ENCODE results near the gene ERICH3.

ERICH3 gene

DNA sequence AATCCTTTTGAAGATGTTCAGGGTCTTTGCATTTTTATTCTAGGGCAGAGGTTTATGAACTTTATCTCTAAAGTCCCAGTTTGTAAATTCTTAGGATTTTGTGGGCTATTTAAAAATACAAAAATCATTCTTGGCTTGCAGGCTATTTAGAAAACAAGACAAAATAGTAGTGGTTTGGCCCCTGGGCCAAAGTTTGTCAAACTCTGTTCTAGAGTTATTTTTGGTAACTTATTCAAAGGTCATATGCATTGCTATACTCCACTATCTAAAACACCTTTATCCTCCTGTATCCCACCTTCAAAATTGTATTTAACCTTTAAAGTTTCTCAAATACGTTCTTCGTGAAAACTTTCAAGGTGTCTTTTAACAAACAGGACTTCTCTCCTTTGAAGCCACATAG is 85.7 kb downstream of the ERICH3 start:
- no peak for DNase-seq (ENCODE audit: low spot score)

DNA sequence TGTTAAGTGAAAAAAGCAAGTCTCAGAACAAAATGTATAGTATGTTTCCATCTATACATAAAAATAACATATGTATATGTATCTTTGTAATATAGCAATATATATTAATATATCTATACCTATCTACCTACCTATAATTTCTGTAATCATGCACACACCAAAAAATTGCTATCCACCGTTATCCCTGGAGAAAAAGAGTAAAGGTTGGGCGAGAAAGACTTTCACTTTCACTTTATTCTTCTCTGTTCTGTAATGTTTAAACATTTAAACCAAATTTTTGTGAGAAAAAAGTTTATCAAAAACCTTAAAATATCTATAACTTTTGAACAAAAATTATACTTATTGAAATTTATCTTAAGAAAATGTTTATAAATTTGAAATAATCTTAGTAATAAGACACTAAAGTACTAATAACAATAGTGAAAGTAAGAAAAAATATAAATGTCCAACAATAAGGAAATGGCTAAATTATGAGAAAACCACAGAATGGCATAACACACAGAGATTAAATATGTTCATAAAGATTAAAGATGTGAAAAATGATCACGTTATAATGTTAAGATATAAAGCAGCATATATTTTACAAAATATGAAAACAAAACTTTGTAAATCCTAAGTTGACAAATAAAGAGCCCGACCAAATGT is 87.2 kb downstream of the ERICH3 start:
- no peak for DNase-seq (ENCODE audit: low spot score)

DNA sequence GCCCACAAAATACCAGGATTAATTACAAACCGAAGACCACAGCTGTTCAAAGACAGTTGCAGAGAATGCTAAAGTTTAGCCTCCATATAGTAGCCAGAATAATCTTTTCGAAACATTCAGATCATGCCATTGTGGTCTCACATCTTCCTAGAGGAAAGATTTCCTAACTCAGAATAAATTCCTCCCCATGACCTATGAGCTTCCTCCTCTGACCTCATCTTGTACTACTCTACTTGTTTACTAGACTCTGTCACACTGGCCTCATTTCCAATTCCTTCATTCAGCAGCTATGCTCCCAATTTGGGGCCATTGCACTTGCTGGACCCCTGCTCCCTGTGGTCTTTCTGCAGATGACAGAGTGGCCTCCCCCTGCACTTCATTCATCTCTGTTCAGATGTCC is 89.4 kb downstream of the ERICH3 start:
- no peak for DNase-seq (ENCODE audit: low spot score)

DNA sequence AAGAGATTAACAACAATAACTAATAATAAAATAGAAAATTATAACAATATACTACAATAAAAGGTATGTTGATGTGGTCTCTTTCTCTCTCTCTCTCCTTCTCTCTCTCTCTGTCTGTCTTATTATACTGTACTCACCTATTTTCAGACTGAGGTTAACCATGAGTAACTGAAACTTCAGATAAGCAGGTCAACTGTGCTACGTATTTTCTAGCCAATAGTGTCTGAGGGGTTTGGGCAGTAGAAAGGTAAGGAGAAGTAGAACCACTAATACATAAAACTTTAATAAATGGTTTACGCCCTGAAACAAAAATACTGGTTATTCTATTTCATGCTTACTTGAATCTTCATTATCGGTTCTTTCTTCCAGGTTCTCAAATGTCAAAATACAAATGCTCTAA is 90.2 kb downstream of the ERICH3 start:
- DNase-seq (ENCODE audit: low spot score), result no peak

DNA sequence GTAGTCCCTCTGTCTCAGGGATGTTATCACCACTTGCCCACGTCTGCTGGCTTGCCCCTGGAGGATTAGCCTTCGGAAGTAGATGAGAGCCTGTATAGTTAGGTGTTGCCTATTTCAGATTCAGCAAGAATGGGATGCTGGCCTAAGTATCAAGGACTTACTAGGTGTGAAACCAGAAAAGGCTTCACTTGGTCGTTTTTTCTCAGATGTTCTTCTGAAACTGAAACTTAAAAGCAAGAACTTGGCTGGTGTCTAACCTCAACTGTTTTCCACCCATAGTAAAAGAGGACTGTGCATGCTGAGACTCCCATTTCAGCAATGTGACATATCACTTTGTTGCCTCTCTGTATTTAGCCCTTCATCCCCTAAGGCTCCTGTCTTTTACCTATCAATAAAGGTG is 94.2 kb downstream of the ERICH3 start:
- DNase-seq (ENCODE audit: low spot score), result no peak

DNA sequence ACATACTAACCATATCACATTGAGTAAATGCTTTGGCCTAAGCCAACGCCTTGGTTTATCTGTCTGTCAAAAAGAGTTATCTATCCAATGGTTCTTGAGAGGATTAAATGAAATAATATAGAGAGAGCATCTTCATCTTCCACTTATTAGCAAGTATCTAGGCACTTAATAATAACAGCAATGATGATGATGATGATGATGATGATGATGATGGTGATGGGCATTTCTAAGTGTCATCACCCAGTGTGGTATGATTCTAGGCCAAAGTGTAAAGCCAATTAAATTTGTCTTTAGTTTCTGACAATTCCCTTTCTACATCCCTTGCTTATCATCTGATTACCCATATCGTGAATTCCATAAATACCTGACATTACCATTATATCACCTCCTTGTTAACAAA is 95.5 kb downstream of the ERICH3 start:
- no peak for DNase-seq (ENCODE audit: low spot score)

DNA sequence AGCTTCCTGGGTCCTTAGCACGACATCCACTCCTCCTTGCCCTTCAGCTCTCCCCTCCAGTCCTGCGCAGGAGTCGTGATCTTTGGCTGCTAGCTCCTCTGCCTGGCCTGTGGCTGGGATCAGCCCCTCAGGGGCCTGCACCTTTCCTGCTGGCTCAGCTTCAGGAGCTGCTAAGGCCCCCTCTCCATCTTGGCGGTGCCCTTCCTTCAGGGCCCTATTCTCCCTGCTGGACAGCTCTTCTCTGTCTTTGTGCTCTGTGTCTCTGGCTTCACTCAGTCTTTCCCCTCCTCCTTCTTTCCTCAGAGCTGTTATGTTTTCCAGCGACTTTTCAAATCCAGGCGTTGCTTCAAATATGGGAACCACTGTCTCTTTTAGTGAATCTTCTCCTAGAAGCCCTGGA is 101.7 kb downstream of the ERICH3 start:
- DNase-seq (ENCODE audit: low spot score), result no peak

DNA sequence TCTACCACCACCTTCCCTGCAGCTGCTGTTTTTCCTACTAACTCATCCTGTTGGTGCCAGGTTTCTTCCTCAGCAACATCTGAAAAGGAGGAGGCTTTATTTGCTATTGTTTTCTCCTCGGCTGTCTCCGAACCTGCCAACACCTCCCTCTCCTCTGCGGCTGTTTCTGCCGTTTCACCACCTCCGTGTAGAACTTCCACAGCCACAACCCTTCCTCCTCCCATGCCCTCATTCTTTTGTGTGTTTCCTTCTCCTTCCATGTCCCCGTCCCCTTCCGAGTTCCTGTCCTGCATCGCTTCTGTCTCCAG is 102.1 kb downstream of the ERICH3 start:
- no peak for DNase-seq (ENCODE audit: low spot score)

DNA sequence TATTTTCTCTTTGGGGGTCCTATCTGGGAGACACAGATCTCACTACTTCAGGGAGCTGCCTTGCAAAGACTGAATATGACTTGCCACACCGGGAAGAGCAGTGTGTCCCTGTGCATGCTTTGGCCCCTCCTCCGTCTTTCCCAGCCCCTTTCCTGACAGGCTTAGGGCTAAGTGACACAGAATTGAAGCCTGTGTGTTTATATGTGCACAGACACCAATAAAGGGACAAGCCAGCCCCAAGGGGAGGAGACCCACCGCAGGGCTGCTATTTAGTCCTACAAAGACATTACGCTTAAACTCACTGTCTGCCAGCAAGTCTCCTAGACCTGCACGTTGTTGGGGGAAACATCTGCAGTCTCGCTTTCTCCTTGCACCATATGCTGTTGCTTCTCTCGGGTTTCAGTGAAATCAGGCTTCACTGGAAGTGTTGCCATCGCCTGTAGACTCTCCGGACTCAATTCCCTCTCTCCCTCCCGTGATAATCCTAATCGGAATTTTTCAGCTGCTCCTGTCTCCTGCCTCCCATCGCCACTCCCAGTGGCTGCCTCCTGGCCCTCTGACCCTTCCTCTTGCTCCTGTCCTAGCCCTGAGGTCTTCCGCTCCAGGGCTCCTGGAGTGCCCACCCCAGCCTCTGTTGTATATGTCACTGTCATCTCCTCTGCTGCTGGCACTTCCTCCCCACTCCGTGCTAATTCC is 102.6 kb downstream of the ERICH3 start:
- no peak for DNase-seq (ENCODE audit: low spot score)

DNA sequence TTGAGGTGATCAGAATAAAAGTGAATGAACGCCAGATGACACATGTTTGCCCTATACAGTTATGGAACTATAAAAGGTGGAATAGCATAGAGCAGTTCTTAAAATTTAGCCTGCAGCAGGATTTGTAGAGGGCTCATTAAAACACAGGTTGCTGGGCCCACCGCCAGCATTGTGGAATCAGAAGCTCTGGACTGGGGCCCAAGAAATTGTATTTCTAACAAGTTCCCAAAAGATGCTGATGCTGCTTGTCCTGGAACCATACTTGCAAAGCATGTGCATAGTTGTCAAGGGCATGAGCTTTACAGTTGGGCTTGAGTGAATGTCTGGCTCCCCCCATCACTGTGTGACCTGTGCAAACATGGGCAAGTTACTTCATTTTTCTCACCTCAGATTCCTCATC is 123.7 kb downstream of the ERICH3 start:
- no peak for DNase-seq (ENCODE audit: low spot score)

DNA sequence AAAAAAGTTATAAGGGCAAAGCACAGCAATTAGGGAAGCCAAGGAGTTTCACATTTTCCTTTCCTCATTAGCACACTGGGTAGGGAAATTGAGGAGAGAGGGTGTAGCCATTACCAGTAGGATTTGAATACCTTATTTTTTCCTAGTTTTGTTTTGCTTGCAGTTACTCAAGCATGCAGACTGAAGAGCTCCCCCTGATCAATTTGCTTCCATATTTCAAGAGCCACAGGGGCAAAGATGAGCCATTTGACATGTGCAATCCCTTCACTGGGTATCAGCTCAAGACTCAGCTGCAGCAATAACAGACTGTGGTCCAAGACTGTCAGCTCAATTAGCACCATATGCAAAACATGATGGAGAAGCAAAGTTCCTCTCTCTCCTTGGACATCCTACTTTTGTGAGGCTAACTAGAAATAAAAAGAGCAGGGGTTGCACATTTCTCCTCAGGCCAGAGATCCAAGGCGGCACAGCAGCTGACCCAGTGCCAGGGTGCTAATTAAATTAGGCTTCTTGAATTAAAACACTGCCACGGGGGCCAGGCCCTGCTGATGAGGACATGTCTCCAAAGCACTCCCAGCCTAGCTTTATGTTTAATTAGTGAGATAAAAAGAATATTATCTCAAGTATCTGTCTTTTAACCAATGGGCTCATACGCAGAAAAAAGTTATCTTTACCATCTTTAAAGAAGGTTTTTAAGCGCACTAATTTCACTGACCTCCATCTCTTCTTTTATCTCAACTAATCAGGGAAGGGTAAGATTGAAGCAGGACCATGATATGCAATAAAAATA is 124.4 kb downstream of the ERICH3 start:
- DNase-seq (ENCODE audit: low spot score), result no peak

DNA sequence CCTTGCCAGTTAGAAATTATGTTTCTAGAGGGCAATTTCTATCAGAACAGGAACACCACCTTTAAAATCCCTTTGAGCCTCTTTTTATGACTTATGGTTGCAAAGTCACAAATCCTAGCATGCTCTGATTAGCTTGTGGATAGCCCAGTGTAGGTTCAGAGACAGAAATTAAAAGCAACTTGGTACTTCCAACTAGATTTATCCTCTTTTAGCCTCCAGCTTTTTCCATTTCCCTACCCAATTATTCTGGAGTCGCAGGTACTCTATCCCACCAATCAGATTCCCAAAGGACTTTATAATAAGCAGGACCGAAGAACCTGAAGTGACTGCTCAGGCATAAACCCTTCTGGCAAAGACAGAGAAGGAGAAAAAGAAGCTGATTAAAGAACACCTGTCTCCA is 127.8 kb downstream of the ERICH3 start:
- no peak for DNase-seq (ENCODE audit: low spot score)

DNA sequence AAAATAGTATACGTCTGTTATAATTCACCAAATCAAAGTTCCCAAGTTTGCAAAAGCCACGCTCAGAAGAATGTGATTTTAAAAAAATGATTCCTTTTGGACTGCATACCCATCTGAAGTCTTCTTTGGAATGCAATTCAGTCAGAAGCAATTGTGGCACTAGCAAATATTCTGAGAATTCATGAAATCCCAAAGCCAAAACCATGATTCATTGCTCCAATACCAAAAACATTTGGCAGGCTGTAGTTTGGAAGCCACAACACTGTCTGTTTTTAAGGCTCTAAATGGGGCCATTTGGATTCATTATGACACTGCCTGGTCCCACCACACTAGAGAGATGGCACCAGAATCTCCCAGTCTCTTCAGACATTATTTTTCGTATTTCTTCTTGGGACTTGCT is 139.4 kb downstream of the ERICH3 start:
- DNase-seq (ENCODE audit: low spot score), result no peak

DNA sequence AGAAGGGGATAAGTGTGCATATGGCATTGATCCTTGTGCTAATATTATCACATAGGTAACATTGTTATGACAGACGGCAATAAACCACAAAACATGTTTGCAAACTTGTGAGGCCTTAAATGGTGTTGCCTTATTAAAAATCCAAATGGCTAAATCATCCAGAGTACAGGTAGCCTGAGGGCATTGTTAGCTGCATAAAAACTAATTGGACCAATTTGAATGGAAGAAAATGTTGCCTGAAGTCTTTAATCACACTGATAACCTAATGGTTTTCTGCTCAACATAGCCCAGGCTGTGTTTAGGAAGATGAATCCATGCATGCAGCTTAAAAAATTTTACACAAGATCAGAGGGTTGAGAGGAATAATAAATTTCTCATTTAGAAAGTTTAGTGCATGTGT is 141.8 kb downstream of the ERICH3 start:
- DNase-seq (ENCODE audit: low spot score), result no peak

DNA sequence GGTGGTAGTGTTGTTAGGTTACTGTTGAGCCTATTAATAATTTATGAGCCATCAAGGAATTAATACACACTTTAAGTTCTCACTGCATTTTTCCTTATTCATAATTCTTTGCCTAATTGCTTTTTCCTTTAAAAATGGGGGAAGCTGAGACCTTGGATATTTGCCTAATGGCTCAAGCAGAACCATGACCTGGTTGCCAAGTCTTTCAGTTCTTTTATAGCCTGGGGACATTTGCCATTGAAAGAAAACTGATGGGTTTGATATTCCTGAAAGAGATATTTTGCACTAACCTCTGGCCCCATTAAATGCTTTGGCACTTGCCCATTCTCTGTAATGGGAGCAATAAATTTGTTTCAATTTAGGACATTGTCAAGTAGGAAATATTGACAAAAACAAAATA is 142.7 kb downstream of the ERICH3 start:
- DNase-seq (ENCODE audit: low spot score), result no peak

DNA sequence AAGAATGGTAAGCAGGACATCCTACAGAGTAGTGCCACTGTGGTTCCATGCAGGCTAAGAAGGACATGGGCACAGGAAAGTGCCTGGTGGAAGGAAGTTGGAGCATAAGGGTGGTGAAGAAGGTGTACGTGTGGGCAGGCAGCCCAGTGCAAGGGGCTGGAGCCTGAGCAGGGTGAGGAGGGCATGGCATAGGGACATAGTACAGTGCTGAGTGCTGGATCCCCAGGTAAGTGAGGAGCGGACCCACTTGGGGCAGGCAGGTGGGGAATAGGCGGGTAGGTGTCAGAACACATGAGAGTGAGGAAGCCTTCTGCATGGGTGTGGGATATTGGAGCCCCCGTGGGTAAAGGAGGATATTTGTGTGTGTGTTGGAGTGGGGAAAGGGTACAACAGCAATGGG is 145.5 kb downstream of the ERICH3 start:
- no peak for DNase-seq (ENCODE audit: low spot score)

DNA sequence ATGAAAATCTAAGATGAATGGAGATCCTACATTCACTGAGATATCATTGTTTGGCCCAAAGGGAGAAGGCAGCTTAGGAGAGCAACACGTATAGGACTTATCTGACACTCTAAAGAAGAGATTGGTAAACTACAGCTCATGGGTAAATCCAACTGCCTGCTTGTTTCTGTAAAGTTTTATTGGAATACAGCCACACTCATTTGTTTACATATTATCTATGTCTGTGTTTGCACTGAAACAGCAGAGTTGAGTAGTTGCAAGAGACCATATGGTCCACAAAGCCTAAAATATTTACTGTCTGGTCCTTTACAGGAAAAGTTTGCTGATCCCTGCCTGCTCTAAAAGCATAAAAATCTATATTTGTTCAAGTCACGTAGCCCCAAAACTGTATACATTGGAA is 146.9 kb downstream of the ERICH3 start:
- no peak for DNase-seq (ENCODE audit: low spot score)

DNA sequence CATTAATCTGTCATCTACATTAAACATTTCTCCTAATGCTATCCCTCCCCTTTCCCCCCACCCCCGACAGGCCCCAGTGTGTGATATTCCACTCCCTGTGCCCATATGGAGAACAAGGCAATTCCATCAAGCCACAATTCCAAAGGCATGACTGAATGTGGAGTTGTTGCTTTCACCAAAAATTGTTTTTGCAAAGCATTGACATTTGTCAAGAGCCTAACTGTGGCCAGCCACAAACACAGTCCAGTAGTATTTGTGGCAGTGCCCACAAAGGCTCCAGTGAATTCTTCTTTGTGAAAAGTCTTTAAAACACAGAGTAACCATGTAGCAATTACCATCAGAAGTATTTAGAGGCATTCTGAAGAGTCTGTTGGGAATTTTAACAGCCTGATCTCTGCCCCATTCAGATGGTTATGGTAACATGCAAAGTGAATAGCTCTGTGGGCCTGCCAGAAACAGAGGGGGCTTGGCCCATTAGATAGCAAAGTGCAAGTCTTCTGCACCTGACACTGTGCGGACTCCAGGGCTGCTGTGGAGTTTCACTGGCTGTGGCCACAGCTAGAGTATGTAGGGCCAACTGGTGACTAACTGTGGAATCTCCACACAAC is 149.6 kb downstream of the ERICH3 start:
- DNase-seq (ENCODE audit: low spot score), result no peak

DNA sequence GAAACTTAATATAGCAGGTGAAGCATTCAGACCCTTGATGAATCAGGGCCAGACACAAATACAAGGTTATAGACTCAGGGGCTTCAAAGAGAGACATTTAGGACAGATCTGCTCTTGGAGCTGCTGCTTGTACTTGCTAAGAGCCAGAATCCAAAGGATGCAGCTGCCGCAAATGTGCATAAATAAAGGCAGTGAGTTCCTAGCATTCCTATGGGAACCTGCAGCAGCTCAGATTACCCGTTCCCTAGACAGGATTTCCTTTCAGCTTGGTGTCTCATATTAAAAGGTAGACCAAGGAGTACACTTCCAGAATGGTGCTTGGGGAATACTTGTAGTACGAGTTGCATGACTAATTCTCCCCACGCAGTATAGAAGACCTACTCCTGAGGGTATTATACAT is 151.4 kb downstream of the ERICH3 start:
- no peak for DNase-seq (ENCODE audit: low spot score)
